GM20000 (cell line): ENCODE data around the gene SULF2.

Source experiments
- DNase-seq: peaks from one replicate; pipeline ENCODE4 v3.0.0; 2012; ENCODE audit warnings: low spot score
- CTCF ChIP-seq: IDR thresholded peaks from 2 replicates; pipeline ENCODE4 v1.5.1; 2012; ENCODE audit warnings: mild to moderate bottlenecking, control low read depth; ENCODE audit errors: extremely low read depth, missing control alignments

The SULF2 gene

GRCh38 chr20:47682028-47682783 is 103.1 kb downstream of the SULF2 start:
- no peak for DNase-seq
- no peak for TF ChIP-seq CTCF

- DNase-seq, result no peak
- TF ChIP-seq CTCF, result no peak
Observed at GRCh38 chr20:47680804-47681529, 104.3 kb downstream of the SULF2 start.

- no peak for DNase-seq
- no peak for TF ChIP-seq CTCF
Observed at GRCh38 chr20:47679462-47679861, 105.8 kb downstream of the SULF2 start.

GRCh38 chr20:47678536-47678935 is 106.7 kb downstream of the SULF2 start:
- DNase-seq, result no peak
- no peak for TF ChIP-seq CTCF

- DNase-seq, result peak; percentile 83
- peak; percentile 93 for TF ChIP-seq CTCF
Observed at GRCh38 chr20:47677635-47678453, 107.4 kb downstream of the SULF2 start.

- no peak for TF ChIP-seq CTCF
- DNase-seq, result no peak
Observed at GRCh38 chr20:47676912-47677634, 108.2 kb downstream of the SULF2 start.
